HG02763 (cell line): ENCODE results near the gene CCDC142.

Experiments used
- ATAC-seq: cut with Tn5 transposase; IDR thresholded peaks from one replicate; pipeline ENCODE4 v1.9.1; 2021; ENCODE audit warnings: mild to moderate bottlenecking, moderate library complexity; ENCODE audit not compliant: unreplicated experiment

The CCDC142 gene

GRCh38 chr2:74482801-74483674 is at the start of gene CCDC142, which contains the start of gene TTC31:
TSS of gene CCDC142 (minus strand) at chr2:74482998. CDS start at chr2:74482837, 161 bp downstream.
TSS of gene TTC31 (plus strand) at chr2:74483081. CDS start at chr2:74483096, 15 bp downstream.
- peak; percentile 88 for ATAC-seq

GRCh38 chr2:74532222-74532621 is 49.4 kb upstream of the CCDC142 start:
- no peak for ATAC-seq

GRCh38 chr2:74531666-74532065 is 48.9 kb upstream of the CCDC142 start:
- no peak for ATAC-seq

- no peak for ATAC-seq
These were observed 47.7 kb upstream of the CCDC142 start for GRCh38 chr2:74530239-74531187.

- peak; percentile 83 for ATAC-seq
These were observed 46.8 kb upstream of the CCDC142 start, which contains the start of the genes AUP1 and HTRA2 for GRCh38 chr2:74529357-74530238. TSS of gene AUP1 (minus strand) at chr2:74529706. CDS start at chr2:74529629, 77 bp downstream. TSS of gene HTRA2 (plus strand) at chr2:74529933. CDS start at chr2:74530007, 74 bp downstream.

GRCh38 chr2:74528600-74529356 is 46.0 kb upstream of the CCDC142 start:
- peak; percentile 5 for ATAC-seq

GRCh38 chr2:74527741-74528140 is 44.9 kb upstream of the CCDC142 start:
- ATAC-seq, result no peak

- ATAC-seq, result no peak
These were observed 43.9 kb upstream of the CCDC142 start for GRCh38 chr2:74526649-74527230.

- no peak for ATAC-seq
These were observed 43.2 kb upstream of the CCDC142 start, which contains the start of gene DQX1 for GRCh38 chr2:74525717-74526648. TSS of gene DQX1 (minus strand) at chr2:74526231. CDS start at chr2:74525729, 502 bp downstream.

- no peak for ATAC-seq
These were observed 42.3 kb upstream of the CCDC142 start for GRCh38 chr2:74524955-74525716.

GRCh38 chr2:74524005-74524404 is 41.2 kb upstream of the CCDC142 start:
- ATAC-seq, result no peak

GRCh38 chr2:74522516-74522915 is 39.7 kb upstream of the CCDC142 start:
- ATAC-seq, result no peak

- no peak for ATAC-seq
These were observed 33.9 kb upstream of the CCDC142 start for GRCh38 chr2:74516650-74517049.

GRCh38 chr2:74515981-74516633 is 33.3 kb upstream of the CCDC142 start:
- peak; percentile 77 for ATAC-seq

GRCh38 chr2:74515271-74515980 is 32.6 kb upstream of the CCDC142 start:
- no peak for ATAC-seq
